ENCODE data around the gene KIF19. TPM values are rescaled to one million over a fixed set of nuclear protein-coding genes. Genes with fewer than 3 reads are reported as not detected.
"Not testable (repeated sequence)": the region's sequence is repeated elsewhere in the genome, so short reads cannot be mapped to it uniquely, and the experiment has no call there.

Gene KIF19
- total and polyA plus RNA-seq, 5 donors: 0.14 to 0.88 (median 0.25) TPM

DNA sequence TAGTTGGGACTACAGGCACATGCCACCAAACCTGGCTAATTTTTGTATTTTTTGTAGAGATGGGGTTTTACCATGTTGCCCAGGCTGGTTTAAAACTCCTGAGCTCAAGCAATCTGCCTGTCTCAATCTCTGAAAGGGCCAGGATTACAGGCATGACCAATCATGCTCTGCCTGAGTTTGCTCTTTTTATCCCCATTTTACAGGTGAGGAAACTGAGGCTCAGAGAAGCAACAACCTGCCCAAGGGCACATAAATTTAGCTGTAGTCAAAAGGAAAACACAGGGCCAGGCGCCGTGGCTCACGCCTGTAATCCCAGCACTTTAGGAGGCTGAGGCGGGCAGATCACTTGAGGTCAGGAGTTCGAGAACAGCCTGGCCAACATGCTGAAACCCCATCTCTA, 79.3 kb downstream of the KIF19 start:
- intact Hi-C loops (cut with DNase I); H3K4me3 ChIP-seq (ENCODE audit: low read length); H3K27me3 ChIP-seq (ENCODE audit: control insufficient read depth, insufficient read depth); DNase-seq; H3K27ac ChIP-seq (ENCODE audit: low read length); ATAC-seq; H3K4me1 ChIP-seq (ENCODE audit: control insufficient read depth, insufficient read depth, low read length); H3K9me3 ChIP-seq (ENCODE audit: control insufficient read depth, low read length): not testable (repeated sequence)
- WGBS: 94% methylated on average over 5 of the region's 5 CpGs

Other genes starting within 250 kb of the KIF19 start
- gene RPL38, start 122.5 kb upstream of the KIF19 start, total RNA-seq: 100 to 1,000 TPM; 647 to 821 (median 732) TPM
- gene RPL38, start 122.5 kb upstream of the KIF19 start, polyA plus RNA-seq: 1,420 TPM
- gene TTYH2, start 112.7 kb upstream of the KIF19 start, total RNA-seq: 10 to 100 TPM; 16.7 to 30.4 (median 24.9) TPM
- 15.5 TPM for gene TTYH2, start 112.7 kb upstream of the KIF19 start, polyA plus RNA-seq
- under 1 TPM in 1 of 4 donors, not detected in 3; 0.33 TPM for gene DNAI2, start 52.0 kb upstream of the KIF19 start, total RNA-seq
- gene DNAI2, start 52.0 kb upstream of the KIF19 start, polyA plus RNA-seq: not detected
- not detected for gene BTBD17, start 35.6 kb downstream of the KIF19 start, total RNA-seq
- gene BTBD17, start 35.6 kb downstream of the KIF19 start, polyA plus RNA-seq: not detected
- gene GPR142, start 41.3 kb downstream of the KIF19 start, total RNA-seq: not detected
- not detected for gene GPR142, start 41.3 kb downstream of the KIF19 start, polyA plus RNA-seq
- 10 to 100 TPM; 27.3 to 40.8 (median 32.1) TPM for gene GPRC5C, start 105.9 kb downstream of the KIF19 start, total RNA-seq
- gene GPRC5C, start 105.9 kb downstream of the KIF19 start, polyA plus RNA-seq: 26.5 TPM
- gene CD300A, start 140.4 kb downstream of the KIF19 start, total RNA-seq: 1 to 10 TPM; 4.8 to 5.7 (median 5.4) TPM
- 2.2 TPM for gene CD300A, start 140.4 kb downstream of the KIF19 start, polyA plus RNA-seq
- under 1 TPM in 1 of 4 donors, not detected in 3; 0.09 TPM for gene CD300LB, start 205.2 kb downstream of the KIF19 start, total RNA-seq
- 0.09 TPM for gene CD300LB, start 205.2 kb downstream of the KIF19 start, polyA plus RNA-seq
- 1 to 10 TPM in 3 of 4 donors, under 1 TPM in 1; 0.62 to 2.1 (median 1.5) TPM for gene CD300C, start 219.9 kb downstream of the KIF19 start, total RNA-seq
- 0.11 TPM for gene CD300C, start 219.9 kb downstream of the KIF19 start, polyA plus RNA-seq
- not detected for gene CD300H, start 241.3 kb downstream of the KIF19 start, total RNA-seq
- not detected for gene CD300H, start 241.3 kb downstream of the KIF19 start, polyA plus RNA-seq

Measured in right cardiac atrium (tissue), 5 donors.